HG03139 (cell line): ENCODE measurements around the gene DOC2A.
"Not testable (repeated sequence)": the region's sequence is repeated elsewhere in the genome, so short reads cannot be mapped to it uniquely, and the experiment has no call there.

Source experiments
- ATAC-seq: cut with Tn5 transposase; IDR thresholded peaks from one replicate; pipeline ENCODE4 v1.9.1; 2021; ENCODE audit not compliant: unreplicated experiment

Gene DOC2A

DNA sequence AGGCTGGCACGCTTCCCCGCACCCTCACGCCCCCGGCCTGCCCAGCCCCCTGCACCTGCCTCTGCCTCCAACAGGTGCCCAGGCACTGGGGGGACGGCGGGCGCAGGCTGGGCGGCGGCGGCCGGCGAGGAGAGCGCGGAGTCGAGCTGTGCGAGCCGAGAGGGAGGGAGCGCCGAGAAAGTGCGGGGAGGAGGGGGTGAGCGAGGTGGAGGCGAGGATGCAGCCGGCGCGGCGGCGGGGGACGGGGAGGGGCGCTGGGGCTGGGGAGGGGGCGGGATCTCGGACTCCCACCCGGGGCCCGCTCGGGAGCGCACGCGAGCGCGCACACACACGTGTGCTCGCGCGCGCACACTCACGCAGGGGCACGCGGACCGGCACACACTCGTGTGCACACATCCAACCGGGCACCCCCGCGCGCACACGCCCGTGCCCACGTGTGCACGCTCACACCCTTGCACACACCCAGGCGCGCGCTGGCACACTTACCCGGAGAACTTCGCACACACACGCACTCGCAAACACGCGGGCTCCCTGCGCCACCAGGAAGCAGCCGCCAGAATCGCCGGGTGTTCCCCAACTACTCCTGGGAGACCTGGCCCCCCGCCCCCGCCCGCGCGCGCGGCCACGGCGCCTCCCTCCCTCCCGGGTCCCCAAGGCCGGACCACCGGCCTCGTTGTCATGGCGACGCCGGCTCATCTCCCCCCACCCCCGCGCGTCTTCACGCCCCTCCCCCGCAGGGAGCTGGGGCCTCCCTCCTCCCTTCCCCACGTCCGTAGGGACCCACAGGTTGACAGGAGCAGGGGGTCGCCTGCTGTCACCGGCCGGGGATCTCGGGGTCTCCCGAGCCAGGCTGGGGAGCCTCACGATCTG lies at the start of gene DOC2A:
Gene DOC2A, minus strand, starts transcription at position 184 of the 870 bp plus-strand sequence. CDS start 805 bp downstream, outside the sequence.
- ATAC-seq = no peak

DNA sequence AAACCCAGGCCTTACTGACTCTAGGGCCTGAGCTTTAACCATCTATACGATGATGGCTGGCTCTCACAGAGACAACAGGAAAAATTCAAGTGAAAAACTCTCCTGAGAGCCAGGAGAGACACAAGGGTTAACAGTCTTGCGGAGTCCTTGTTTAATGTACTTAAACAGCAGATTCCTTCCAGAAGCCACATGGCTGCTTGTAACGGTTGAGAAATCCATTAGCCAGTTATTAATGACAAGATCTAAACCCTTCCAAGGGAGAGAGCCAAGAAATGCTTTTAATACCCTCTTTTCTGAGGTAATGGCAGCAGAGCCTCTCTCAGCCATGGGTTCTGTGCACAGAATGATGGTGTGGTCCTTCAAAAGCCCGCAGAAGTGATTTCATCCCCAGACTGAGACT lies 49.5 kb upstream of the DOC2A start:
- ATAC-seq = no peak

DNA sequence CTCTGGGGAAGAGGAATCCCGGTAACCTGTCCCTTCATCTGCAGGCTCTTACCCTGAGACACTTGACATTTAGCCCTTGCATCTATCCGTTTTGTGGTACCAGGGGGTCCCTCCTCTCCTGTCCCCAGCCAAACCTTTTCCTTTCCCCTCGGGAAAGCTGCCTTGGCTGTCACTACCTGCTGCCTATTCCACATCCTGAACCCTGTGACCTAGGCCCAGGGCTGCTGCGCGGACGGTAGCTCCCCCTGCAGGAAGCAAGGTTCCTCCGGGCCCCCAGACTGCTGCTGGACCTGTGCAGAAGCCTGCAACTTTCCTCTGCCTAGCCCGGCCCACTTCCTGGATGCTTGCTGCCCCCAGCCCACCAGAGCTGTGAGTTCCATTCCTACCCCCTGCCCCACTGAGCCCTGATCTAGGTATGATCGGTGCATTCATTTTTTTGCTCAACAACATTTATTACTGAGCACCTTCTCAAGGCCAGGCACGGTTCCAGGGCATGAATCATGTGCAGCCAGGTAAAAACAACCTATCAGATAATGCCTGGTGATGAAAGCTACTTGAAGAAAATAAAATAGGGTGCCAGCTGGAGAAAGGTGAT lies 44.2 kb upstream of the DOC2A start:
- no peak for ATAC-seq

DNA sequence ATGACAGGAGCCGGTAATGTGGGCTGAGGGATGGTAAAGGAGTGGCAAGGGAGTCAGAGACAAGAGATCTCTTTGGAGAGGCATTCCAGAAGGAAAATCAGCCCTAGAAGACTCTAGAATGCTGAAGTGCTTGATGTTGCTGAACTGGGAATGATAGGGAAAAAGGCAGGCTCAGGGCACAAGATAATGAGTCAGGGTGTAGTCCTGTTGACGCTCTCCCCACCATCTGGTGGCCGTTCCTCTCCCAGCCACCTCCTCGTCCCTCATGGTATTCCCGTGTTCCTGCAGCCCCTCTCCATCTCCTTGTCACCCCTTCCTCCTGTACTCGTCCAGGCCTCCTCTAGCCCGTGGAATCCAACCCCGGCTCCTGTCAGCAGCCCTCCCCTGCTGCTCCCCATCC lies 43.6 kb upstream of the DOC2A start:
- no peak for ATAC-seq

DNA sequence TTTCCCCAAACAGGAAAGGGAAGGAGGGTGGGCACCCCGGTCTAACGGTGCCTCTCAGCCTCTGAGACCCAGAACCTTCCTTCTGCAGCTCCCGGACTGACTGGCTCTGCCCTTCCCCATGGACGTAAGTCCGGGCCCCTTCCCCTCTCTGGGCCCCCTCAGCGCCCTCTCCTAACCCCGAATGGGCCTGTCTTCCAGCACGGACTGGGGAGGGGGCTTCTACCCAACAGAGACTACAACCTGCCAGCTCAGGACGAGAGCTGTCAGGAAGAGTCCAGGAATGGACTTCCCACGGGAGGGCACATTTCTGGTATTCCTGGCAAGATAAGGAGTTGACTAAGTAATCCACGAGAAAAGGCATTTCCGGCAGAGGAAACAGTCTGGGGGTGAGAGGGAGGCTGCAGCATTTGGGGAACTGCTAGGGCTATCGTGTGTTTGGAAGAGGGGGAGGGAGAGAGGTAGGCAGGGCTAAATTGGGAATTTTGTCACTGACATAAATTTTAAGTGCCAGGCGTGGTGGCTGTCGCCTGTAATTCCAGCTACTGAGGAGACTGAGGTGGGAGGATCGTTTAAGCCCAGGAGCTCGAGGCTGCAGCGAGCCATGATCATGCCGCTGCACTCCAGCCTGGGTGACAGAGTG lies 42.7 kb upstream of the DOC2A start:
- no peak for ATAC-seq

- peak; percentile 45 for ATAC-seq
Observed at GRCh38 chr16:30052671-30053372, 42.0 kb upstream of the DOC2A start.

- no peak for ATAC-seq
Observed at GRCh38 chr16:30051518-30051917, 40.7 kb upstream of the DOC2A start.

DNA sequence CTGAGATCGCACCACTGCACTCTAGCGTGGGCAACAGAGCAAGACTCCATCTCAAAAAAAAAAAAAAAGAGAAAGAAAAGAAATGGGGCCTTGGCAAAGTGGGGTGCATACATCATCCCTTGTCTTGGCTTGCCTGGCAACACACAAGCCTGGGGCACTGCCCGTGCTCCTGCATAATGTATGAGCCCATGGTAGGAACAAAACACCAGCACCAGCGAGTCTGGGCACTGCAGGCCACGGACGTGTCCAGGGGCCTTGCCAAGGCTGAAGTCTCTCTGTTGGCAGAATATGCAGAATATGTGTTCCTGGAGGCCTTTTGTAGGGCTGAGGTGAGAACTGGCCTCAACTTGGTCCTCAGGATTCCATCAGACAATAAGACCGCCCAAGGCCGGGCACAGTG lies 39.0 kb upstream of the DOC2A start:
- ATAC-seq = no peak

- ATAC-seq = no peak
Observed at GRCh38 chr16:30046588-30046987, 35.8 kb upstream of the DOC2A start.

DNA sequence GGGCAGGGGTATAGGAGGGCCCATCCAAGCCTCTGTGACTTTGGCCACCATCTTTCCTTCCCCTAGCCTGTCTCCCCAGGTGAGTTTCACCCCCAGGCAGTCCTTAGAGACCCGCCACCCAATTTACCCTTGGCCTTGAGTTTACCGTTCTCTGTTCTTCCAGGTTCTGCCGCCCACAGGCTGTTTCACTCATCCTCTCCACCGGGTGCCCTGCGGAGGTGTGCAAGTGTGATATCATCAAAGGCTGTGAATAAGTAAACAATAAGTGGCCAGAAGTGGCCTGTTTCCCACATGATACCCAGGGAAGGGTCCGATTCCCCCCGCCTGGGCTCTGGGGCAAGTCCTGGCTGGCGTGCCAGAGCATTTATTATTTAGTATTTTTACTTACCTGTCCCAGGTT lies 35.4 kb upstream of the DOC2A start:
- no peak for ATAC-seq

DNA sequence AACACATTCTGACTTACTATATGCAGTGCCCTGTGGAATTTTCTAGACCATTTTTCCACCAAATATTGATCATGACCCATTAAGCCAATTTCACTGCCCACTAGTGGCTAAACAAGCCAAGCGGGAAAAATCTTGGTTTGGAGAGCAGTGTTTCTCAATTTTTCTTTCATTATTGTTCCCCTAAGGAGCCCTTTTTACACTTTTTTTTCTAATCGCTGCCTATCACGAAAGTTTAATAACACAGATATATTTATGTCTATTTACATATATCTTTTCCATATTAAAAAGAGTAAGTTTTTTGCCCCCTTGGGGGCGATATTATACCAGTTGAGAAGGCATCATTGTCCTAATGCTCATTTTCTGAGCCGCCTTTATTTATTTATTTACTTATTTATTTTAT lies 31.0 kb upstream of the DOC2A start:
- no peak for ATAC-seq

GRCh38 chr16:30040690-30041089 lies 29.9 kb upstream of the DOC2A start:
- ATAC-seq = not testable (repeated sequence)

DNA sequence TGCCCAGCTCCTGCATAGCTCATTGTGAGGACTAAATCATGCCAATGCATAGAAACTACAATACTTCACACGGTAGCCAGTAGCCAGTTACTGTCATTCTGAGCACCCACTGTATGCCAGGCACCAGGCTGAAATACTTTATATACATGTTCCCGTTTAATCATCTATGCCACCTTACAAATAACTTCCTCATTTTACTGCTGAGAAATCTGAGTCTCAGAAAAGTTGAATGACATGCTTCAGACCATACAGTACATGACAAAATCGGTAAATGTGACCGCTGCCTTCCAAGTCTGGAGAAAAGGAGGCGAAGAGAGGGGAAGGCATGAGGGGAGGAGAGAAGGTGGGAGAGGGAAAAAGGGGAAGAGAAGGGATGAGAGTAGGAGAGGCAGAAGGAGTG lies 29.4 kb upstream of the DOC2A start:
- no peak for ATAC-seq

GRCh38 chr16:30033270-30033669 lies 22.4 kb upstream of the DOC2A start:
- no peak for ATAC-seq

DNA sequence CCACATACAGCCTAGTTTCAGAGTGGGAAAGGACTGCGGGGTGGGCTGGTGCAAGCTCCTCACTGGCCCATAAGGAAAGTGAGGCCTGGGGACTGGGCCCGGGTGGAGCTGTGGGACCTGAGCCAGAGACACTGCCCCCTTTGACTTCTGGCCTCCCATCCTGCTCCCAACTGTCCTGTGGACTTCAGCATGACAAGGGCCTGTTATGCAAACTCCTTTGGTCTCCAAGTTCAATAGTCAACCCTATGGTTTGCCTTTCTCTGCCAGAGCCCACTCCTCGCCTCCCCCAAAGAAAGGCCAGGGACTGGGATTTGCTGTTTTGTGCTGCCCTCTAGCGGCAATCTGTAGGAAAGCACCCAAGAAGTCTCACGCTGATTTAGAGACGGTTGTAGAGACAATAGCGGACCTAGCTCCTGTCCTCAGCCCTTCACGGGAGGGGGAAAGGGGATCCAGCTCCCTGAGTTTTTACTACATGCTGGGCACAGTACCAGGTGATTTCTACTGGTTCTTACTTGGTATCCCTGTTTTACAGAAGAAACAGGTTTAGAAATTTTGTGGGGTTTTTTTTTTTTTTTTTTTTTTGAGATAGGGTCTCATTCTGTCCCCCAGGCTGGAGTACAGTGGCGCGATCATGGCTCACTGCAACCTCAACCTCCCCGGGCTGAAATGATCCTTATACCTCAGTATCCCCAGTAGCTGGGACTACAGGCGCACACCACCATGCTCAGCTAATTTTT lies 21.4 kb upstream of the DOC2A start:
- no peak for ATAC-seq

DNA sequence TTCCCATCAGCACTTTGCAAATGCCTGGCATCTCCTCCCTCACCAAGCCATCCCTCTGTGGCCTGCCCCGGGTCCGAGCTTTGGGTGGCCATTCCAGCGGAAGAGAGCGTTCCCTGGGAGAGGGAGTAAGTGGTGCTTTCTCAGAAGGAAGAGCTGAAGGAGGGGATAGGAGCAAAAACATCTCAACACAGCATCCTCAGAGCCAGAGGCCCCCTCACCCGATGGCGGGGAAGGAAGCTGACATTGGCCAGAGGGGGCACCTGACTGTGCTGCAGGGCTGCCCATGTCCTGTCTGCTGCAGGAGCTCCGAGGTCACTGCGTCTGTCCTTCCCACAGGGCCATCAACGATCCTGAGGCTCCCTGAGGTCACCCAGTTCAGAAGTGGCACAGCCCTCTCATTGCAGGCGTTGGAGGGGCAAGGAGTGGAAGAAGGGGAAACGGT lies 20.7 kb upstream of the DOC2A start:
- no peak for ATAC-seq

- ATAC-seq = no peak
Observed at GRCh38 chr16:30030841-30031413, 20.1 kb upstream of the DOC2A start, which contains the start of gene TLCD3B. TLCD3B (minus strand) TSS chr16:30031271; CDS start chr16:30030527, 744 bp downstream.

DNA sequence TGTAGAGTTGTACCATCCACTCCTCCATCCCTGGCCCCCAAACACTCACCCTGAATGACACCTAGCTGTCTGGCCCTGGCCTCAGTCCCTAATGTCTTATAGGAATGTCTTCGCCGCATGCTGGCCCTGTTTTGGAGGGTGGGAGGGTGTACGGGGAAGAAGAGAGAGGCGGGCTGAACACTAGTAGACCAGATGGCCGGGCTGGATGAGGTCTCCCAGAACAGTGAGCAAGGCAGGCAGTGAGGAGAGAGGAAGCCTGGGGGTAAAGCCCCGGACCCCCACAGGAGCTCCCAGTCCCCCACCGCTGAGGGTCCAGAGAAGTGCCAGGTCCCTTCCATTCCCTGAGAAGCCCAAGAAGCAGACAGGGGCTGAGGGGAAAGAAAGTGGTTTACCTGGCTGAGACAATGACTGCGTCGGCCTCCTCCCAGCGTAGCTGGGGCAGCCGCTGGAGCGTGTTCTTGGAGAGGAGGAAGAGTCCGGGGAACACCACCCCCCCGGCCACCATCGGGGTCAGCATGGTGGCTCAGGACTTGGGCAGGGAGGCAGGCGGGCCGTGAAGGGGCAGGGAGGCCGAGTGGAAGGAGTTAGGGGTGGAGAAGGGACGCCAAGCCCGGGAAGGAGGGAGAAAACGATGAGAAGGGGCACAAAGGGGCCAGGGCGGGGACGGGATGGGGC lies 19.3 kb upstream of the DOC2A start:
- ATAC-seq = no peak

GRCh38 chr16:30028438-30029076 lies 17.7 kb upstream of the DOC2A start:
- ATAC-seq = no peak
